ENCODE measurements around the gene FTO.
"Not testable (repeated sequence)": the region's sequence is repeated elsewhere in the genome, so short reads cannot be mapped to it uniquely, and the experiment has no call there.

FTO gene

GRCh38 chr16:54174750-54175149, 470.8 kb downstream of the FTO start:
- DNase-seq (ENCODE audit: insufficient read length, low spot score) (no peak), FAIRE-seq (no peak)
- TF ChIP-seq POLR2A (IDR thresholded peaks at IDR 0.05; ENCODE audit: low read depth, low read length) = no peak

- TF ChIP-seq POLR2A (IDR thresholded peaks at IDR 0.05; ENCODE audit: low read depth, low read length) = no peak
- DNase-seq (ENCODE audit: insufficient read length, low spot score) (no peak), FAIRE-seq (no peak)
Observed at GRCh38 chr16:54175169-54175551, 471.2 kb downstream of the FTO start.

- no peak for FAIRE-seq
- no peak for DNase-seq (ENCODE audit: insufficient read length, low spot score)
- TF ChIP-seq POLR2A (IDR thresholded peaks at IDR 0.05; ENCODE audit: low read depth, low read length) = no peak
Observed at GRCh38 chr16:54175552-54176375, 471.8 kb downstream of the FTO start.

GRCh38 chr16:54176376-54176901, 472.5 kb downstream of the FTO start:
- FAIRE-seq (no peak), DNase-seq (ENCODE audit: insufficient read length, low spot score) (no peak)
- no peak for TF ChIP-seq POLR2A (IDR thresholded peaks at IDR 0.05; ENCODE audit: low read depth, low read length)

- no peak for FAIRE-seq
- no peak for DNase-seq (ENCODE audit: insufficient read length, low spot score)
- no peak for TF ChIP-seq POLR2A (IDR thresholded peaks at IDR 0.05; ENCODE audit: low read depth, low read length)
Observed at GRCh38 chr16:54177052-54177861, 473.3 kb downstream of the FTO start.

- DNase-seq (ENCODE audit: insufficient read length, low spot score) (no peak), FAIRE-seq (no peak)
- no peak for TF ChIP-seq POLR2A (IDR thresholded peaks at IDR 0.05; ENCODE audit: low read depth, low read length)
Observed at GRCh38 chr16:54177862-54178477, 474.0 kb downstream of the FTO start.

GRCh38 chr16:54178478-54178976, 474.6 kb downstream of the FTO start:
- FAIRE-seq (no peak), DNase-seq (ENCODE audit: insufficient read length, low spot score) (no peak)
- TF ChIP-seq POLR2A (IDR thresholded peaks at IDR 0.05; ENCODE audit: low read depth, low read length) = no peak

GRCh38 chr16:54180421-54181359, 476.7 kb downstream of the FTO start:
- DNase-seq (ENCODE audit: insufficient read length, low spot score) (no peak), FAIRE-seq (no peak)
- TF ChIP-seq POLR2A (IDR thresholded peaks at IDR 0.05; ENCODE audit: low read depth, low read length) = no peak

GRCh38 chr16:54181683-54182329, 477.9 kb downstream of the FTO start:
- not testable (repeated sequence) for FAIRE-seq; DNase-seq (ENCODE audit: insufficient read length, low spot score)

- TF ChIP-seq POLR2A (IDR thresholded peaks at IDR 0.05; ENCODE audit: low read depth, low read length) = no peak
- FAIRE-seq (no peak), DNase-seq (ENCODE audit: insufficient read length, low spot score) (no peak)
Observed at GRCh38 chr16:54185045-54185444, 481.1 kb downstream of the FTO start.

- TF ChIP-seq POLR2A (IDR thresholded peaks at IDR 0.05; ENCODE audit: low read depth, low read length) = no peak
- DNase-seq (ENCODE audit: insufficient read length, low spot score) = no peak
- no peak for FAIRE-seq
Observed at GRCh38 chr16:54191163-54191562, 487.2 kb downstream of the FTO start.

GRCh38 chr16:54191592-54191991, 487.6 kb downstream of the FTO start:
- TF ChIP-seq POLR2A (IDR thresholded peaks at IDR 0.05; ENCODE audit: low read depth, low read length) = no peak
- DNase-seq (ENCODE audit: insufficient read length, low spot score) (no peak), FAIRE-seq (no peak)
